Calu3 (cell line): ENCODE data around the gene NPTXR. TPM values are rescaled to one million over a fixed set of nuclear protein-coding genes. Genes with fewer than 3 reads are reported as not detected.
A peak's percentile ranks its signal among the peaks of the same experiment; 100 is the strongest.

Experiments used
- BruUV-seq: library from RNA; stranded (reverse); fragments of 400-500 nt; replicated peaks from 2 replicates; lab custom pipeline; 2021; lab: Mats Ljungman, UMichigan
- CTCF ChIA-PET: fragments of 300-600 bp; sonication (Branson Sonifier 250); formaldehyde crosslinking; loops from one replicate; lab custom pipeline; 2022; ENCODE audit warnings: antibody characterized with exemption; lab: Charles Lee
- DNase-seq: peaks from one replicate; pipeline ENCODE4 v3.0.0; 2022
- H3K27ac Mint-ChIP-seq: one replicate; pipeline ENCODE4 v1.8.0; 2022; ENCODE audit warnings: mixed read lengths; ENCODE audit not compliant: unreplicated experiment
- H3K27me3 Mint-ChIP-seq: one replicate; pipeline ENCODE4 v1.8.0; 2022; ENCODE audit warnings: mixed read lengths; ENCODE audit not compliant: unreplicated experiment
- H3K36me3 Mint-ChIP-seq: one replicate; pipeline ENCODE4 v1.8.0; 2022; ENCODE audit warnings: mild to moderate bottlenecking, moderate library complexity, mixed read lengths; ENCODE audit not compliant: insufficient read depth, unreplicated experiment
- H3K4me1 Mint-ChIP-seq: one replicate; pipeline ENCODE4 v1.8.0; 2022; ENCODE audit warnings: mild to moderate bottlenecking, low read depth, mixed read lengths; ENCODE audit not compliant: unreplicated experiment
- H3K4me3 Mint-ChIP-seq: one replicate; pipeline ENCODE4 v1.8.0; 2022; ENCODE audit warnings: mild to moderate bottlenecking, low read depth, moderate library complexity, mixed read lengths; ENCODE audit not compliant: unreplicated experiment
- H3K9me3 Mint-ChIP-seq: one replicate; pipeline ENCODE4 v1.8.0; 2022; ENCODE audit warnings: low read depth, mixed read lengths; ENCODE audit not compliant: unreplicated experiment
- CTCF ChIP-seq: fragments of 200-600 bp; IDR thresholded peaks from one replicate; pipeline ENCODE4 v1.8.0; 2022; ENCODE audit warnings: antibody characterized with exemption; ENCODE audit not compliant: unreplicated experiment
- intact Hi-C: fragments of 100-400 bp; cut with micrococcal nuclease; formaldehyde crosslinking; loops from one replicate; pipeline ENCODE4 v1.10.0; 2022; ENCODE audit not compliant: unreplicated experiment
- total RNA-seq: library from RNA; stranded (reverse); gene quantifications from 2 replicates; pipeline ENCODE4 v1.2.3, GENCODE V29; 2022

The NPTXR gene
- total RNA-seq, 1 experiment from 2014 or later: 6.1 TPM

DNA sequence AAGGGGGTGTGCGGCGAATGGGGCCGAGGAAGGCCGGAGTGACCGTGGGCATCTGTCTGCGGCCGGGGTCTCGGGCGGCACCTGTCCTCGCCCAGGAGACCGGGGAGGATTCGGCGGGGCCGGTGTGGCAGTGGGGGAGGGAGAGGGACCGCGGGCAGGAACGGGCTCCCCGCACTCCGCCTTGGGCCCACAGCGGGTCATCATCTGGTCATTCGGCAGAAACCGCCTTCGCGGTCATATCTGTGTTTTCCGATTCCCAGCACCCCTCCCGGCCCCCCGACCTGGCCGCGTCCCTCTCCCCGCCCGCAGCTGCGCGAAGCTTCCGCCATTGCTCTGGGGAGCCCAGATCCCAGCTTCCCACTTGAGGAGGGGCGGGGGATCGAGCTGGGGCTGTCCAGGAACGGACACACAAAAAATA, 29.0 kb upstream of the NPTXR start:
- H3K4me3 Mint-ChIP-seq: peak overlapping the region; percentile 82
- TF ChIP-seq CTCF: no peak
- H3K9me3 Mint-ChIP-seq: no peaks in the 10 kb centered on the region
- peak overlapping the region; percentile 83 for H3K27ac Mint-ChIP-seq
- no peak for DNase-seq
- peaks cover 36% of the 10 kb centered on the region for H3K4me1 Mint-ChIP-seq
- intact Hi-C loops: no loop called here
- CTCF ChIA-PET: interaction anchor here (0.5 to 1.8 kb wide), 3 partner anchors 16 to 243 kb away, joined by 3 to 8 read pairs (median 5); no protein-coding TSS in a partner anchor
- no TSS peak for BruUV-seq
- no peaks in the 10 kb centered on the region for H3K27me3 Mint-ChIP-seq
- peaks cover 51% of the 10 kb centered on the region for H3K36me3 Mint-ChIP-seq

GRCh38 chr22:38872172-38872830, 28.5 kb upstream of the NPTXR start, which contains the start of gene CBX6:
Gene CBX6, minus strand, starts transcription at chr22:38872216. Its CDS starts 26 bp downstream, at chr22:38872190.
- DNase-seq: peak; percentile 98
- no TSS peak for BruUV-seq
- Mint-ChIP-seq H3K4me1 (peaks cover 36% of the 10 kb centered on the region), H3K36me3 (peaks cover 51% of the 10 kb centered on the region), H3K27ac (peak within 1 kb of the TSS; percentile 83), H3K27me3 (no peaks in the 10 kb centered on the region), H3K9me3 (no peaks in the 10 kb centered on the region), H3K4me3 (peak within 1 kb of the TSS; percentile 82)
- CTCF ChIA-PET: interaction anchor here (0.5 to 2.8 kb wide), 5 partner anchors 17 to 243 kb away, joined by 3 to 12 read pairs (median 5); no protein-coding TSS in a partner anchor
- intact Hi-C loops: no loop called here
- TF ChIP-seq CTCF: no peak

GRCh38 chr22:38871360-38872171, 27.7 kb upstream of the NPTXR start:
- BruUV-seq: no TSS peak
- intact Hi-C loops: loop anchor here (2.0 kb wide), 1 partner anchor 251 kb away; no protein-coding TSS in a partner anchor
- no peaks in the 10 kb centered on the region for H3K9me3 Mint-ChIP-seq
- CTCF ChIA-PET: interaction anchor here (0.7 to 2.8 kb wide), 7 partner anchors 18 to 250 kb away, joined by 3 to 21 read pairs (median 9); no protein-coding TSS in a partner anchor
- H3K4me3 Mint-ChIP-seq: peak overlapping the region; percentile 82
- TF ChIP-seq CTCF: no peak
- H3K4me1 Mint-ChIP-seq: peaks cover 36% of the 10 kb centered on the region
- no peaks in the 10 kb centered on the region for H3K27me3 Mint-ChIP-seq
- DNase-seq: no peak
- peak overlapping the region; percentile 83 for H3K27ac Mint-ChIP-seq
- H3K36me3 Mint-ChIP-seq: peaks cover 51% of the 10 kb centered on the region

DNA sequence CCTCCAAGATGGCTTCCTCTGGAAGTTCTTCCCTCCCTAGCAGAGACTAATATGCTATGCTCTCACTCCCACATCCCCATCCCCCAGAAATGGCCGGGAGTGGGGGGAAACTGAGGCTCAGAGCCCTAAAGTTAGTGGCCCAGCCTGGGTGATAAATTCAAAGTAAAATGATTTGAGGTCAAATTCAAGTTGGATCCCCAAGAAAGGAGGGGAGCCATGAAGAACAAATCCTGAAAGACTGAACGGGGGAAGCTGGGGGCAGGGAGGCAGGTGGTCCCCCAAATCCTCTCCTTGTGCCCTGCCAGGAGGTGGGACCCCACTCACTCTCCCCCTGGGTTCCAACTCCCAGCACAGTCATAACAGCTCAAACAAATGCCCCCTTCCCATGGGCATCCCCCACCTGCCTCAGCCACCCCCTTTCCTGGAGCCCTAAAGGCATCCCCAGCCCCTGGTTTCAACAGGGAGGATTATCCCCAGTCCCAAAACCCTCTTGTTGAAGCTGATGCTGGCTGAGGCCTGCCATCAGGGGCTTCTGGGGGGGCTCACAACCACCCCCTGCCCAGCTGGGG, 27.0 kb upstream of the NPTXR start:
- peak overlapping the region; percentile 59 for H3K27ac Mint-ChIP-seq

More for the DNA sequence above, 27.0 kb upstream of the NPTXR start:
- Mint-ChIP-seq H3K4me1 (peaks cover 36% of the 10 kb centered on the region), H3K4me3 (peak overlapping the region; percentile 82), H3K27me3 (no peaks in the 10 kb centered on the region), H3K36me3 (peaks cover 54% of the 10 kb centered on the region), H3K9me3 (no peaks in the 10 kb centered on the region)
- intact Hi-C loops: loop anchor here (1.0 to 2.0 kb wide), 3 partner anchors 56 to 252 kb away; no protein-coding TSS in a partner anchor
- DNase-seq: no peak
- no TSS peak for BruUV-seq
- CTCF ChIA-PET: interaction anchor here (1.1 to 2.8 kb wide), 15 partner anchors 28 to 251 kb away, joined by 3 to 33 read pairs (median 6); partner anchors contain the start of genes APOBEC3B and APOBEC3C
- no peak for TF ChIP-seq CTCF
